ENCODE measurements around the gene SH3BP5L.
"Not testable (repeated sequence)": the region's sequence is repeated elsewhere in the genome, so short reads cannot be mapped to it uniquely, and the experiment has no call there.

SH3BP5L gene

GRCh38 chr1:248807067-248807737 lies 18.5 kb downstream of the SH3BP5L start:
- DNase-seq = peak; percentile 21 to 36

GRCh38 chr1:248805876-248806275 lies 19.8 kb downstream of the SH3BP5L start:
- DNase-seq = no peak

DNA sequence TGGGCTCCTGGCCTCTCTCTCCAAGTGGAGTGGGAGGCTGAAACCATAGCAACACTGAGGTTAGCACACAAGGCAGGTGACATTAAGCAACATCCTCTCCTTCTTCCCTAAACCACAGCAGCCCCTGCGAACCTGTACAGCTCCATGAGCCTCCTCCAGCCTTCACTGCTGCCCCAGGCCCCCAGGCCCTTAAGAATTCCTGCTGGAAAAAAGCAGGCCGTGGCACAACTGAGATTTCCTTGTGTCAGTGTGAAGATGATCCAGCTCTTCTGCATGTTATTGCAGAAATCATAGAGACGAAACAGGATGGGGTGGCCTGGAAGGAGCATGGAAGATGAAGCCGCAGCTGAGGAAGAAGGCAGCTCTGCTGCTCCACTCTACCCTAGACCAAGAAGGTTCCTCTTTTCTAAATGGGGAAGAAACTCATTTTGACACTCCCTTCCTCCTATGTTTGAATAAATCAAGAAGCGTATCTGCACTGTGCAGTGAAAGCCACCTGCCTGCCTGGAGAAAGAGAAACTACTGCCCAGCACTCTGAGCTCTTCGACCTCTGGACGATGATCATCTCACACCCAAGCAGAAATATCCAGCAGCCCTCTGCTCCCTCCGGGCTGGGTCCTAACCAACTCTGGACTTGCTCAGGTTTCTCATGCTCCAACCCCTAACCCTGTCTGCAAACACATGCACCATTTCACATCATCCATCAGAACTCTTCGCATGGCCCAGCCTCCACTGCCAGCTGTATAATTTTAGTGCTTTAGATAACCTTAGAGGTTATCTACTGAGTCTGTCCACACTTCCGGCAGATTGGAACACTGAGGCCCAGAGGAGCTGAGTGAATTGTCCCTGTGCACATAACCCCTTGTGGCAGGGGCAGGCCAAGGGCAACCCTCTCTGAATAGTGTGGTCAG lies 20.7 kb downstream of the SH3BP5L start:
- DNase-seq = no peak

GRCh38 chr1:248803501-248803900 lies 22.2 kb downstream of the SH3BP5L start:
- not testable (repeated sequence) for DNase-seq

- DNase-seq = no peak
These were observed 23.3 kb downstream of the SH3BP5L start for GRCh38 chr1:248802454-248802853.

GRCh38 chr1:248800459-248800858 lies 25.3 kb downstream of the SH3BP5L start:
- DNase-seq = no peak

- no peak for DNase-seq
These were observed 26.9 kb downstream of the SH3BP5L start for GRCh38 chr1:248798791-248799190.

DNA sequence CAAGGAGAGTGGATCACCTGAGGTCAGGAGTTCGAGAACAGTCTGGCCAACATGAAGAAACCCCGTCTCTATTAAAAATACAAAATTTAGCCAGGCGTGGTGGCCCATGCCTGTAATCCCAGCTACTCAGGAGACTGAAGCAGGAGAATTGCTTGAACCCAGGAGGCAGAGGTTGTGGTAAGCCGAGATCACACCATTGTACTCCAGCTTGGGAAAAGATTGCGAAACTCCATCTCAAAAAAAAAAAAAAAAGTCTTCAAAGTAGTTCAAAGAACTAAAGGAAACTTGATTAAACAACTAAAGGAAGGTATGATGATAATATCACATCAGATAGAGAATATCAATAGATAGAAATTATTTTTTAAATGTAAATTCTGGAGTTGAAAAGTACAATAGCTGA lies 31.1 kb downstream of the SH3BP5L start:
- not testable (repeated sequence) for DNase-seq

GRCh38 chr1:248793592-248793991 lies 32.1 kb downstream of the SH3BP5L start:
- no peak for DNase-seq

- DNase-seq = no peak
These were observed 33.4 kb downstream of the SH3BP5L start for GRCh38 chr1:248792342-248792741.

DNA sequence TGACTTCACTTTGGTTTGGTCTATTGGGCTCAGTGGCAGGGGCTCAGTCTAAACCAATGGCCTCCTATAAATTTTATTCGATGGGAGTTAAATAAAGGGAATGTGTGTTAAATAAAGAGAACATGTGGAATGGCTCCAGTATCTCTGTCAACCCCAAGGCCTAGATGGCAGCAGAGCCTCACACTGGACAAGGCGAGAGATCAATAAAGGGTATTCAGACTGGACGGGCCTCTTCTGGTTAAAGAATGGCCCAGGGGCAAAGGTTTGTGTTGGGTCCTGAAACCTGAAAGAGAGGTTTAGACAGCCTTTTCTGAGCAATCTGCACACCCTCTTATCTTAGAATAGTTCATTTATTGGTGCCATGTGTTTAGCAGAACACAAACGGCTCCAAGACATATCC lies 34.7 kb downstream of the SH3BP5L start:
- DNase-seq = no peak

- no peak for DNase-seq
These were observed 35.3 kb downstream of the SH3BP5L start for GRCh38 chr1:248790456-248790855.

DNA sequence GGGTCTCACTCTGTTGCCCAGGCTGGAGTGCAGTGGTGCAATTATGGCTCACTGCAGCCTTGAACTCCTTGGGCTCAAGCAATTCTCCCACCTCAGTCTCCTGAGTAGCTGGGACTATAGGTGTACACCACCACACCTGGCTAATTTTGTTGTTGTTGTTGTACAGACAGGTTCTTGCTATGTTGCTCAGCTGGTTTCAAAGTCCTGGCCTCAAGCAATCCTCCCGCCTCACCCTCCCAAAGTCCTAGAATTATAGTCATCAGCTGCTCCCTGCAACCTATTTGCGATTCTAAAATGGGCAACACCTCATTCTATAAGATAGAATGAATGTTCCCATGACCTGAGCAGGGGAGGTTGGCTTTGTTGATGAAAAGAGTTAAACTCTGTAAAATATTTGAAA lies 36.4 kb downstream of the SH3BP5L start:
- DNase-seq = not testable (repeated sequence)

DNA sequence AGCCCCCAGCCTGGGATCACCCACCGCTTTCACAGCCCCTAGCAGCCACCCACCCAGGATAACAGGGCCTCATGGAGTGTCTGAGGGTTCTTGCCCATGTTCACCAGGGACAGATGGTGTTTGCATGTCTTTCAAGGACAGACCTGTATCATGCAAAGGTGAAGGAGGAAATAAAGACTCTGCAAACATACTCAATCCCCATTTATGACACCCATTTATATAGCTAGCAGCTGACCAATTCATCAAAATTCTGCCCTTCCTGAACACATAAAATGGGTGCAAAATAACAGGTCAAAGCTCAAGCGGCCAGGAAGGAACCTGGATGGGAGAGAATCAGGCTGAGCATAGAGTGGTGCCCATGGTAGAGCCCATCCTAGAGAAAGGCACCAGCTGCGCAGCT lies 37.4 kb downstream of the SH3BP5L start:
- DNase-seq = no peak

DNA sequence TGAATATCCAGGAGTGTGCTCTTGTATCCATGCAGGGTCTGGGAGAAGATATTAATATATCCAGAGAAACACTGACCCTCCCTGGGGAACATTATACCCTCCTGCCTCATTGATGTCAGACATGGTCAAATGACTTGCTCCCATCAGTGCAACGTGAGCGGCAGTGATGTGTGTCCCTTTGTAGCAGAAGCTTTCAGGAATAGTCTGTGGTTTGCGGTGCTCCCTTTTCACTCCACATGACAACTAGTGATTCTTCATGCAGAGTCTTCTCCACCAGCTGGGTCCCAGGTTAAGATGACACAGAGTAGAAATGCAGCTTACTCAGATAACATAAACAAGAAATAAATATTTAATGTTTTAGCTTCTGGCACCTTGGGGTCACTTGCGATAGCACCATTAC lies 38.3 kb downstream of the SH3BP5L start:
- no peak for DNase-seq

- no peak for DNase-seq
These were observed 39.6 kb downstream of the SH3BP5L start for GRCh38 chr1:248786156-248786555.

DNA sequence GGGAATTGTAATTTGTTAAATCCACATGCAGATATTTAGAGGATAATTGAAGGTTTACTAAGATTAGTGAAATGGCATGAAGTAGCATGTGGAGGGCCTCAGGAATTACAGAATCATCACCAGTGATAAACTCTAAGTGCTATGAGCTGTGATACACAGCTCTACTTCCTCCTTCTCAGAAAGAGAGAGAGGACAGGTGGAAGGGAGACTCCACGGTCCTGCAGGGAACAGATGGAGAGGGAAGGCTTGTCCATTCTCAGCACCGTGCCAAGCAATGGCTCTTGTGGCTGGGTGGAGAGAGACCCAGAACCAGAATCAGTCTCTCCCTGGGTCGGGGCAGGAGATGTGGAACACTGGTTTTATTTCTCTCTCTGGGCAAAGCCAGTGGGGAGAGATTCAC lies 42.3 kb downstream of the SH3BP5L start:
- DNase-seq = no peak

DNA sequence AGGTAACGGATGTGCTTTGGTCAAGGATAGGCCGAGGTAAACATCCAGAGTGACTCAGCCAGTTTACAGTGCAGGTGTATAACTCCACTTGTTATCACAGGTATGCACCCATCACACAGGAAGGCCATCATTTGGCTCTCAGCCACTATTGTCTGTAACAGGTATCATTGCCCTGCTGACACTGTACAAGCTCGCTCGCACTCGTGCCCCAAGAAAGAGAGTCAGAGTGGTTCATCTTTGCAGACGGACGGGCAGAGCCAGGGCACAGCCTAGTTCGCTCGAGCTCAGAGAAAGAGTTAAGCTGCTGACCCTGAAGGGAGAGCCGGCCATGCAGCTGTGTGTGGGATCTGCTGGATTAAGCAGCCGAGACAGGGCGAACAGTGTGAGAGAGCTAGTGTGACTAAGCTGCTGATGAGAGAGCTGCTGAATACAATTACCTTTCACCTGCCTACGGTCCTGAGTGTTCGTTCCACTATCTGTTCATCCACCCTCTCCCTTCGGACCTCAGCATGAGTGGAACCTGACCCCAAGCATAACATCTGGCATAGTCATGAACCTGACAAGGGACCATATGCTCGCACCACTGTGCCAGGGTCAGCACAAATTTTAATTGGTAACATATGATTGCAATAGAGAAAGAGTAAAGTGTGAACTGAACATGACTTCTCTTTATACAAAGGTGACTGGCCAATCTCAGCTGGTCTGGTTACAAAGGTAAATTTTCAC lies 43.1 kb downstream of the SH3BP5L start:
- DNase-seq = no peak

- DNase-seq = no peak
These were observed 46.4 kb downstream of the SH3BP5L start for GRCh38 chr1:248779350-248779749.

GRCh38 chr1:248778906-248779305 lies 46.8 kb downstream of the SH3BP5L start:
- DNase-seq = no peak

DNA sequence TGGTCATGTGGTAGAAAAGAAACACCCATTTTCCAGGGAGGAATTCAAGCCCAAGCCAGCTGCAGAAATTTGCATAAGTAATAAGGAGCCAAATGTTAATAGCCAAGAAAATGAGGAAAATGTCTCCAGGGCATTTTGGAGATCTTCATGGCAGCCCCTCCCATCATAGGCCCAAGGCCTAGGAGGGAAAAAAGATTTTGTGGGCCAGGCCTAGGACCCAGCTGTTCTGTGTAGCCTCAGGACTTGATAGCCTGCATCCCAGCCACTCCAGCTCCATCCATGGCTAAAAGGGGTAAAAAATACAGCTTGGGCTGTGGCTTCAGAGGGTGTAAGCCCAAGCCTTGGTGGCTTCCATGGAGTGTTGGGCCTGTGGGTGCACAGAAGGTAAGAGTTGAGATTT lies 48.7 kb downstream of the SH3BP5L start:
- no peak for DNase-seq

DNA sequence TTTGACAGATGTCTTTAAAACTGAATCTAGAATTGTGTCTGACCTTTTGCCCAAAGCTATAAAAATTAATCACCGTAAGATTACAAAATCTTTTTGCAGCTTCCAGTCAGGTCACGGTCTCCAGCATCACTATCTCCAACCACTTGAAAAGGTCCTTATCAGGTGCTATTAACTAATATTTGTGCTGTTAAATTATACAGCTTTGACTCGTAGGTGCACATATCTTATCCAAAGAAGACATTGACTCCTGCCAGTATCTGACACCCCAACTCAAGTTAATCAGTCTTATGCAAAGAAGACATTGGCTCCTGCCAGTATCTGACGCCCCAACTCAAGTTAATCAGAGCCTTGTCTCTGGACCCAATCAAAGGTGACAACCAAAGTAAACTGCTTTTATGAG lies 50.3 kb downstream of the SH3BP5L start:
- DNase-seq = no peak
